Cardiac septum (tissue), 1 donor: ENCODE data around the gene SVOPL. TPM values are rescaled to one million over a fixed set of nuclear protein-coding genes. Genes with fewer than 3 reads are reported as not detected.

Experiments
- DNase-seq: peaks from one replicate; pipeline ENCODE4 v3.0.0-alpha.2; 2020; ENCODE audit warnings: low spot score
- intact Hi-C: fragments of 100-400 bp; cut with DNase I; formaldehyde crosslinking; loops from one replicate; pipeline ENCODE4 v1.14.0; 2022
- total RNA-seq: library from RNA; stranded (reverse); fragmentation: NEBNext Ultra II Directional; extraction: Animal tissue kit (Norgen Biotek cat#: 25700); gene quantifications from one replicate; pipeline ENCODE4 v1.2.1, GENCODE V29; 2021
- donor health status: DM: no; HTN: no; CAD: no.

Gene SVOPL
- total RNA-seq, 1 donor from 2014 or later, result not detected

GRCh38 chr7:138622841-138623240, 78.3 kb downstream of the SVOPL start:
- no peak for DNase-seq
- intact Hi-C loops, result no loop called here

GRCh38 chr7:138618933-138619332, 82.2 kb downstream of the SVOPL start:
- DNase-seq, result no peak
- intact Hi-C loops, result no loop called here

- intact Hi-C loops, result no loop called here
- DNase-seq, result no peak
These were observed 82.7 kb downstream of the SVOPL start for GRCh38 chr7:138618506-138618905.

GRCh38 chr7:138616085-138616484, 85.1 kb downstream of the SVOPL start:
- intact Hi-C loops, result no loop called here
- DNase-seq, result no peak

- DNase-seq, result no peak
- intact Hi-C loops, result no loop called here
These were observed 87.5 kb downstream of the SVOPL start for GRCh38 chr7:138613630-138614029.

DNA sequence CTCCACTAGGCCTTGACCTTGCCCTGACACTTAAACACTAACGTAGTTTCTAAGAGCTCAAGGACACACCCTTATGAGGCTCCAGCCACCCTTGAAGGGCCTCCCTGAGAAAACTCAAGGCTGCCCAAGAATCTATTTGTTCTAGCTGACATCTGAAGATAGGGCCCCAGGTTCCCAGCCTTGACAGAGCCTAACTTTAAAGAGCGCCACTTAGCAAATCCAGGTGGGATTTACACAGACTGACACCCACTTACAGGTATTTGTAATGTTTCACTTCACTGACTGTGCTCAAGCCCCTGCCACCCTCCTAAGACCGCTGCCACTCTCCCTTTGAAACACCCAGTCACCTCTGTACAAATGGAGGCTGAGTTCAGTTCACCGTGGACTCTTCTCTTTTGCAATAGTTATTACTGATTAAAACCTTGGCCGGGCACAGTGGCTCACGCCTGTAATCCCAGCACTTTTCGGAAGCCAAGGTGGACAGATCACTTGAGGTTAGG, 90.4 kb downstream of the SVOPL start:
- DNase-seq, result no peak
- intact Hi-C loops, result no loop called here

DNA sequence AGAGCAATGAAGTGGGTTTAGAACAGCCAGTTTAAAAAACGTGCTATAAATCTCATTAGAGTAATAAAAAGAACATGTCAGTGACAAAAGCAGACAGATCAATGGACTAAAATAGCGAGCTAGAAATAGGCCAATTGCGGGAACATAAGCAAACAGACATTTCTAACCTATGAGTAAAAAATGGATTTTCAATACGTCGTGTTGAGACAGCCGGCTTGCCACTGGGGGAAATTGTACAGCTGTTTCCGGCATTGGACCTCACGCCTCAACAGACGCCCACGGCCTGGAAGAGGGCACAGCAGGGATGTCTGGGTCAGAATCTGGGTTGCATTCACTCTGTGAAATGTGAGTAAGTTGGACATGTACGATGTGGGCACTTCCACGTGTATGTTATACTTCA, 92.9 kb downstream of the SVOPL start:
- no peak for DNase-seq
- intact Hi-C loops, result no loop called here

GRCh38 chr7:138607216-138608126, 93.7 kb downstream of the SVOPL start:
- DNase-seq, result no peak
- intact Hi-C loops, result no loop called here

GRCh38 chr7:138606236-138606635, 94.9 kb downstream of the SVOPL start:
- no peak for DNase-seq
- intact Hi-C loops, result no loop called here

DNA sequence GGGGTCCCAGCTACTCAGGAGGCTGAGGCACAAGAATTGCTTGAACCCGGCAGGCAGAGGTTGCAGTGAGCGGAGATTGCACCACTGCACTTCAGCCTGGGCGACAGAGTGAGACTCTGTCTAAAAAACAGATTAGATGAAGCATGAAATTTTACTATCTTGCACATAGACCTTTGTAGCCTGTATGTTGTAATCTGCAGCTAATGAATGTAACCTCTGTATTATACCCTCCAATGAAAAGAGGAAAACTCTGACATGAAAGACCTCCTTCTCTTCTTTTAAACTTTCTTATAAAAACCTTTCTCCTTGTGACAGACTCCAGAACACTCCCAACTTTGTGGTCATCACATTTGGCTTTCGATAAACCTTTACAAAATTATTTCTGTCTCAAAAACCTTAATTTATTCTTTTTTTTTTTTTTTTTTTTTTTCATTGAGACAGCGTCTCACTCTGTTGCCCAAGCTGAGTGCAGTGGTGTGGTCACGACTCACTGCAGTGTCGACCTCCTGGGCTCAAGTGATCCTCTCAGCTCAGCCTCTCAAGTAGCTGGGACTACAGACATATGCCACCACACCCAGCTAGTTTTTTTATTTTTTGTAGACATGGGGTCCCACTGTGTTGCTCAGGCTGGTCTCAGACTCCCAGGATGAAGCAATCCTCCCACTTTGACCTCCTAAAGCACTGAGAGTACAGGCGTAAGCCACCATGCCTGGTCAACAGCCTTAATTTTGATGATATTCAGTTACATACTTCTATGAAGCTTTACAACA, 97.4 kb downstream of the SVOPL start:
- DNase-seq, result no peak
- intact Hi-C loops, result no loop called here

DNA sequence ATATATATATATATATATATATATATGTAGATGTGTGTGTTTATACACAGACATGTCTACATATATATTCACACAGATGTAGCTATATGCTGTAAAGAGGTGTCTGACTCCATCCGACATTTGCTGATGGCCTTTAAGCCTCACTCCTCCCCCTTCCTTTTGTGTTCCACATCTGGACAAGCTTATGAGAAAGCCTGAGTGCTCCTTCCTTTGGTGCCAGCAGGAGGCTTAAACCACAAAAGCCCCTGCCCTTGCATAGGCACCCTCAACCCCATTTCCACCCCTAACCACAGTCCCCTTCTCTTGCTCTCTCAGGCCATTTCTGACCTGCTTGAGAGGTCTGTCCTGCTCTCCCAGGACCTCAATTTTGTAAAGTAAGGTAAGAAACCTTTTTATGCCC, 98.7 kb downstream of the SVOPL start:
- no peak for DNase-seq
- intact Hi-C loops, result no loop called here

- no peak for DNase-seq
- intact Hi-C loops, result no loop called here
These were observed 105.7 kb downstream of the SVOPL start for GRCh38 chr7:138595454-138595853.

- intact Hi-C loops, result no loop called here
These were observed 111.0 kb downstream of the SVOPL start for GRCh38 chr7:138590154-138590553.

GRCh38 chr7:138588986-138589385, 112.2 kb downstream of the SVOPL start:
- DNase-seq, result no peak
- intact Hi-C loops, result no loop called here

More at GRCh38 chr7:138590154-138590553, 111.0 kb downstream of the SVOPL start:
- no peak for DNase-seq

GRCh38 chr7:138587485-138587884, 113.7 kb downstream of the SVOPL start:
- intact Hi-C loops, result no loop called here
- no peak for DNase-seq

- intact Hi-C loops, result no loop called here
- DNase-seq, result no peak
These were observed 115.7 kb downstream of the SVOPL start for GRCh38 chr7:138585283-138585993.

DNA sequence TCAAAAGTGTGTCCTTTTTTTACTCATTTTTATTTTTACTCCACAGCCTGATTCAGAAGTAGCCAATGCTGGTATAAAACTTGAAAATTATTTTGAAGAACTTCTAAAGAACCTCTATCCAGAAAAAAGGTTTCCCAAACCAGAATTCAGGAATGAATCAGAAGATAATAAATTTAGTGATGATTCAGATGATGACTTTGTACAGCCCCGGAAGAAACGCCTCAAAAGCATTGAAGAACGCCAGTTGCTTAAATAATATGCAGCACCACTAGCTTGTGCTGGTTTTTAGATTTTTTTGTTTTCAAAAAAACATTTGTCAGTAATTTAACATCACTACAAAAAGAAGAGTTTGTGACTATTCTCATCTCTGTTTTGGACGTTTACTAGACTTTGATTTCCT, 116.5 kb downstream of the SVOPL start:
- intact Hi-C loops, result no loop called here
- DNase-seq, result no peak

GRCh38 chr7:138584283-138584682, 116.9 kb downstream of the SVOPL start:
- DNase-seq, result no peak
- intact Hi-C loops, result no loop called here

DNA sequence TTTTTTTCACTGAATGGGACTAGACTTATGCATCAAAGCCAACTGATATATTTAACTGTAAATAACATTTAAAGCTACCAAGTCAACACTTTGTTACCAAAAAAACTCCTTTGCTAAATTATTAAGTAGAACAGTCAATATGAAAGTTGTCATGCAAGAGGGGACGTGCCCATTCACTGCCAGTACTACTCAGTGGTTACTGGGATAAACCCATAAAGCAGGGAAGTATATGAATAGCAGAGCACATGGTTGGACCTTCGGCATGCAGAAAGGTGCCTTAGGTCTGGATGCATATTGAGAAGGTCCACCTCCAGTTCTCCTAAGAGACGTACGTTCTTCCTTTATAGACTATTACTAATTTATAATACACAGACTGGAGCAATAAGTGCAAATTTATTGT, 120.1 kb downstream of the SVOPL start:
- no peak for DNase-seq
- intact Hi-C loops, result no loop called here

- DNase-seq, result no peak
- intact Hi-C loops, result no loop called here
These were observed 121.5 kb downstream of the SVOPL start for GRCh38 chr7:138579671-138580070.
